ENCODE data around the gene KATNAL2. TPM values are rescaled to one million over a fixed set of nuclear protein-coding genes. Genes with fewer than 3 reads are reported as not detected.

KATNAL2 gene
- total RNA-seq, 1 experiment from 2014 or later, result 21.7 TPM

- H3K18ac ChIP-seq (ENCODE audit: insufficient read length, low read depth, low read length), result no peak overlapping the region
- no peak overlapping the region for H3T11ph ChIP-seq (ENCODE audit: low read length)
- H4K20me1 ChIP-seq (ENCODE audit: control insufficient read depth, insufficient read depth, insufficient read length), result no peaks in the 10 kb centered on the region
- peaks cover 22 to 25% (median 22%) of the 10 kb centered on the region in 3 experiments for H3K36me3 Mint-ChIP-seq (ENCODE audit: insufficient read depth in 1 of 3, low read depth in 3 of 3)
- no peak overlapping the region for H2BK120ac ChIP-seq (ENCODE audit: low read depth, low read length, poor library complexity, severe bottlenecking)
- no peak overlapping the region for H4K8ac ChIP-seq (replicated peaks; ENCODE audit: insufficient read length, low read depth, low read length)
- H3K9me3 Mint-ChIP-seq, result peaks cover 7 to 14% of the 10 kb centered on the region in 2 experiments; a peak in 4 of 5 replicates
- no peak overlapping the region for H3K4ac ChIP-seq (ENCODE audit: low read depth, low read length)
- H4K5ac ChIP-seq (ENCODE audit: insufficient read length, low read depth, low read length), result no peak overlapping the region
- no peak overlapping the region for H3K14ac ChIP-seq (ENCODE audit: insufficient read depth, low read length)
- DNase-seq, result no peak
- H3K27ac Mint-ChIP-seq, result peak overlapping the region in 1 of 3 experiments; percentile 68; a peak in 1 of 7 replicates
- H3K23ac ChIP-seq (ENCODE audit: insufficient read length, low read depth, low read length), result no peak overlapping the region
- H3K79me1 ChIP-seq (ENCODE audit: insufficient read depth, low read depth, low read length, poor library complexity, severe bottlenecking), result peaks cover 18% of the 10 kb centered on the region
- no peak overlapping the region for H2BK15ac ChIP-seq (ENCODE audit: low read depth, low read length)
- no CpG with 5 or more reads among the region's 3 CpGs for WGBS (ENCODE audit: extremely low coverage, insufficient read length, low lambda C conversion rate)
- no peak overlapping the region for H3K4me2 ChIP-seq (ENCODE audit: insufficient read depth, insufficient read length, low read length)
- H3K4me1 ChIP-seq (ENCODE audit: insufficient read depth, low read length), result peaks cover 4% of the 10 kb centered on the region
- no peak overlapping the region for H3K9ac ChIP-seq (ENCODE audit: extremely low read depth, insufficient read length, low read length)
- H4K91ac ChIP-seq (ENCODE audit: insufficient read length, low read depth, low read length), result no peak overlapping the region
- no peak overlapping the region for H2BK20ac ChIP-seq (ENCODE audit: low read depth, low read length, poor library complexity, severe bottlenecking)
- peaks cover 41 to 51% of the 10 kb centered on the region in 2 experiments for H3K4me1 Mint-ChIP-seq
- H3K79me2 ChIP-seq (ENCODE audit: insufficient read depth, low read length), result peaks cover 30% of the 10 kb centered on the region; the same call in 1 of the 2 replicates
- H3K4me3 Mint-ChIP-seq, result no peak overlapping the region
- H2BK12ac ChIP-seq (ENCODE audit: insufficient read length, low read depth, low read length), result no peak overlapping the region
- no peak overlapping the region for H2AFZ ChIP-seq (ENCODE audit: low read length)
- H3K27me3 Mint-ChIP-seq (ENCODE audit: low read depth), result no peaks in the 10 kb centered on the region
- TF ChIP-seq CTCF (conservative IDR thresholded peaks at IDR 0.05), result no peak
- H2BK5ac ChIP-seq (ENCODE audit: insufficient read length, low read length), result no peak overlapping the region
- no peak overlapping the region for H3K56ac ChIP-seq (ENCODE audit: insufficient read length, low read depth, low read length)
- no peaks in the 10 kb centered on the region for H3K23me2 ChIP-seq (ENCODE audit: insufficient read length, low read depth, low read length, poor library complexity, severe bottlenecking)
- H2AK5ac ChIP-seq (ENCODE audit: insufficient read length, low read length), result no peak overlapping the region
- no peaks in the 10 kb centered on the region for H3K9me3 ChIP-seq (ENCODE audit: control insufficient read depth, low read depth, low read length)
- no peak overlapping the region for H3K27ac ChIP-seq (ENCODE audit: insufficient read length, low read depth, low read length)
- no peaks in the 10 kb centered on the region for H3K27me3 ChIP-seq (ENCODE audit: insufficient read depth, low read length)
Observed at GRCh38 chr18:46910856-46911255, 6.5 kb upstream of the KATNAL2 start.
